PC-3 (cell line): ENCODE measurements around the gene MAGI1. TPM values are rescaled to one million over a fixed set of nuclear protein-coding genes. Genes with fewer than 3 reads are reported as not detected.

Source experiments
- ATAC-seq: fragments of 200-7000 bp; cut with Tn5 transposase; 2 replicates; pipeline ENCODE4 v1.9.1; 2020; ENCODE audit warnings: mild to moderate bottlenecking, moderate library complexity
- BruUV-seq: library from RNA; stranded (reverse); fragments of 400-500 nt; replicated peaks from 2 replicates; lab custom pipeline; 2021; lab: Mats Ljungman, UMichigan
- CTCF ChIA-PET: fragments of 300-600 bp; sonication (Branson Sonifier 250); formaldehyde crosslinking; loops from one replicate; lab custom pipeline; 2022; ENCODE audit warnings: antibody characterized with exemption; lab: Charles Lee
- POLR2A ChIA-PET: fragments of 300-600 bp; sonication (Branson Sonifier 250); formaldehyde crosslinking; loops from one replicate; lab custom pipeline; 2022; ENCODE audit warnings: antibody characterized with exemption; ENCODE audit not compliant: unreplicated experiment; lab: Charles Lee
- DNase-seq: peaks from one replicate; pipeline ENCODE4 v3.0.0-alpha.2; 2015
- H2AFZ ChIP-seq: fragments of 300-600 bp; sonication (generic); 2 replicates; pipeline ENCODE4 v1.6.0; 2016; ENCODE audit warnings: antibody characterized with exemption, low read length
- H3F3A ChIP-seq: fragments of 300-600 bp; sonication (generic); one replicate; pipeline ENCODE4 v1.6.0; 2017; ENCODE audit warnings: antibody characterized with exemption, low read length, control low read depth, mild to moderate bottlenecking; ENCODE audit not compliant: unreplicated experiment
- H3K27ac ChIP-seq: fragments of 300-600 bp; sonication (generic); 2 replicates; pipeline ENCODE4 v1.5.1; 2016; ENCODE audit warnings: mild to moderate bottlenecking, low read length
- H3K27me3 ChIP-seq: fragments of 300-600 bp; sonication (generic); 2 replicates; pipeline ENCODE4 v1.6.1; 2016; ENCODE audit warnings: low read length, mixed read lengths
- H3K36me3 ChIP-seq: fragments of 300-600 bp; sonication (generic); 2 replicates; pipeline ENCODE4 v1.6.1; 2016; ENCODE audit warnings: low read depth, mixed run types, low read length, mixed read lengths
- H3K4me1 ChIP-seq: fragments of 300-600 bp; sonication (generic); 2 replicates; pipeline ENCODE4 v1.5.1; 2016; ENCODE audit warnings: low read length; ENCODE audit not compliant: insufficient read depth
- H3K4me2 ChIP-seq: fragments of 300-600 bp; sonication (generic); 2 replicates; pipeline ENCODE4 v1.6.0; 2016; ENCODE audit warnings: low read length
- H3K4me3 ChIP-seq: fragments of 300-600 bp; sonication (generic); 2 replicates; pipeline ENCODE4 v1.5.1; 2016; ENCODE audit warnings: mild to moderate bottlenecking, low read length, mixed read lengths
- H3K79me2 ChIP-seq: fragments of 300-600 bp; sonication (generic); 2 replicates; pipeline ENCODE4 v1.6.1; 2017; ENCODE audit warnings: low read length, mixed read lengths
- H3K9ac ChIP-seq: fragments of 300-600 bp; sonication (generic); 2 replicates; pipeline ENCODE4 v1.6.0; 2016; ENCODE audit warnings: mild to moderate bottlenecking, low read length
- H3K9me2 ChIP-seq: fragments of 300-600 bp; sonication (generic); replicated peaks from 2 replicates; pipeline ENCODE4 v1.6.1; 2016; ENCODE audit warnings: mixed run types, low read length, mixed read lengths
- H3K9me3 ChIP-seq: fragments of 300-600 bp; sonication (generic); 2 replicates; pipeline ENCODE4 v1.6.1; 2016; ENCODE audit warnings: low read length, mixed read lengths
- H4K20me1 ChIP-seq: fragments of 300-600 bp; sonication (generic); 2 replicates; pipeline ENCODE4 v1.6.1; 2016; ENCODE audit warnings: low read length, mixed read lengths
- CTCF ChIP-seq: fragments of 300-600 bp; sonication (generic); conservative IDR thresholded peaks from 2 replicates; pipeline ENCODE4 v1.5.1; 2017; ENCODE audit warnings: antibody characterized with exemption, low read depth, mild to moderate bottlenecking, low read length
- EZH2 ChIP-seq: fragments of 300-600 bp; sonication (generic); IDR thresholded peaks from one replicate; pipeline ENCODE4 v1.6.1; 2017; ENCODE audit warnings: antibody characterized with exemption, mild to moderate bottlenecking, low read length; ENCODE audit not compliant: unreplicated experiment
- EZH2phosphoT487 ChIP-seq: fragments of 300-600 bp; sonication (generic); IDR thresholded peaks from 2 replicates; pipeline ENCODE4 v1.6.1; 2018; ENCODE audit warnings: mild to moderate bottlenecking, antibody characterized with exemption, low read length, borderline replicate concordance
- intact Hi-C: fragments of 100-400 bp; cut with micrococcal nuclease; formaldehyde crosslinking; loops from 2 replicates; pipeline ENCODE4 v1.9.0; 2023
- total RNA-seq: library from RNA; depleted of rRNA; stranded (reverse); fragments of >200 nt; gene quantifications from 2 replicates; pipeline ENCODE4 v1.2.3, GENCODE V29; 2014

MAGI1 gene
- total RNA-seq, 1 experiment from 2014 or later: 8.9 TPM

DNA sequence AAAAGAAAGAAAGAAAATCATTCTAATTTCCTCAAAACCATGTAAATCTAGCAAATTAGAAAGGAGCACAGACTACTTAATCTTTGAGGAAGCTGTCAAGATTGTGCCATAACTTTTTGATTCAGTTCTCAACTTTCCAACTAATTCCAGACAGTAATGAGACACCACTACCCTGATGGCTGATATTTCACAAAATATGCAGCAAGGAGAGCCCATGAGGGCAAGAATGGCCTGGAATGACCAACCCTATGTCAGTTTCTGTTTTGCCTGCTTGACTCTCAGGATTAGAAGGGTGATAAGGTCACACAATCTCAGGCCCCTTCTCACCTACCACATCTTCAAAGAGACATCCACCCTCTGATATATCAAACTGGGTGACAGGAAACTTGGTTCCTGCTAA is 134.7 kb downstream of the MAGI1 start:
- Histone ChIP-seq H4K20me1 (no peaks in the 10 kb centered on the region), H3K9me2 (no peaks in the 10 kb centered on the region), H3F3A (no peaks in the 10 kb centered on the region), H3K9me3 (no peaks in the 10 kb centered on the region), H3K27ac (no peak overlapping the region), H3K36me3 (no peaks in the 10 kb centered on the region), H2AFZ (no peak overlapping the region), H3K27me3 (no peaks in the 10 kb centered on the region), H3K4me1 (no peaks in the 10 kb centered on the region), H3K79me2 (no peaks in the 10 kb centered on the region), H3K4me3 (no peak overlapping the region), H3K9ac (no peak overlapping the region), H3K4me2 (no peak overlapping the region)
- ChIA-PET POLR2A (no interaction called here), CTCF (no interaction called here)
- no peak for TF ChIP-seq CTCF
- no peak for TF ChIP-seq EZH2phosphoT487
- no peak for TF ChIP-seq EZH2
- no TSS peak for BruUV-seq
- ATAC-seq: no peak
- DNase-seq: no peak
- intact Hi-C loops: no loop called here

GRCh38 chr3:65902304-65902793 is 136.4 kb downstream of the MAGI1 start:
- ChIA-PET POLR2A (no interaction called here), CTCF (no interaction called here)
- Histone ChIP-seq H3K4me3 (no peak overlapping the region), H3K27ac (no peak overlapping the region), H3K79me2 (no peaks in the 10 kb centered on the region), H3K4me2 (no peak overlapping the region), H3K9me3 (no peaks in the 10 kb centered on the region), H3K9ac (no peak overlapping the region), H3F3A (no peaks in the 10 kb centered on the region), H3K27me3 (no peaks in the 10 kb centered on the region), H4K20me1 (no peaks in the 10 kb centered on the region), H3K9me2 (no peaks in the 10 kb centered on the region), H3K4me1 (no peaks in the 10 kb centered on the region), H3K36me3 (no peaks in the 10 kb centered on the region), H2AFZ (no peak overlapping the region)
- ATAC-seq (no peak), DNase-seq (no peak)
- intact Hi-C loops: no loop called here
- TF ChIP-seq EZH2phosphoT487: no peak
- TF ChIP-seq EZH2: no peak
- BruUV-seq: no TSS peak

DNA sequence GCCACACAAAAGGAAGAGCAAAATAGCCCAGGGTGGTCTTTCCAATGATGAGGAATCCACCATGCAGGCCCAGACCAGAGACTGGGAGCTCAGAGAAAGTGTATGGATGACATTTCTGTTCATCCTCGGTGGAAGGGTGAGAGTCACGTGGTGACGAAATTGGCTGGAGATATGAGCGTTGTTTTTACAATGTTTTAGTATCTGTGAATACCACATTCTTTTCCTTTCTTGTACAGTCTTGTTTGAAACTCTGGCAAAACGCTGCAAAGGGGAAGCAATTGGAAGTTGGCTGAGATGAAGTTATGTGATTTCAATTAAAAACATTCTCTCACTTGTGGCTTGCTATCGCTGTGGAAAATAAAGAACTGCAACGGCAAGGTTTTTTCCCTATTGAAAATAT is 137.5 kb downstream of the MAGI1 start:
- Histone ChIP-seq H2AFZ (no peak overlapping the region), H3K79me2 (no peaks in the 10 kb centered on the region), H3K4me2 (no peak overlapping the region), H3K9me3 (no peaks in the 10 kb centered on the region), H4K20me1 (no peaks in the 10 kb centered on the region), H3K27ac (no peak overlapping the region), H3K36me3 (no peaks in the 10 kb centered on the region), H3K9ac (no peak overlapping the region), H3K4me3 (no peak overlapping the region), H3K27me3 (no peaks in the 10 kb centered on the region), H3K4me1 (no peaks in the 10 kb centered on the region), H3K9me2 (no peaks in the 10 kb centered on the region), H3F3A (no peaks in the 10 kb centered on the region)
- no peak for DNase-seq
- BruUV-seq: no TSS peak
- TF ChIP-seq EZH2: no peak
- no peak for TF ChIP-seq CTCF
- TF ChIP-seq EZH2phosphoT487: no peak
- ChIA-PET CTCF (no interaction called here), POLR2A (no interaction called here)
- no peak for ATAC-seq
- intact Hi-C loops: no loop called here
